Hematopoietic multipotent progenitor cell (in vitro differentiated cells): ENCODE results near the gene CNDP2. TPM values are rescaled to one million over a fixed set of nuclear protein-coding genes. Genes with fewer than 3 reads are reported as not detected.
"Not testable (repeated sequence)": the region's sequence is repeated elsewhere in the genome, so short reads cannot be mapped to it uniquely, and the experiment has no call there.

Experiments
- DNase-seq, 3 donors: peaks; one replicate each; pipeline ENCODE4 v3.0.0-alpha.2; 2011 to 2015; ENCODE audit warnings: low read depth in 2 of 3, low spot score in 2 of 3
- total RNA-seq: library from RNA; depleted of rRNA; stranded (reverse); fragments of >200 nt; gene quantifications from one replicate; pipeline ENCODE4 v1.2.3, GENCODE V29; 2012

The CNDP2 gene
- total RNA-seq, 1 donor, result 47.1 TPM

DNA sequence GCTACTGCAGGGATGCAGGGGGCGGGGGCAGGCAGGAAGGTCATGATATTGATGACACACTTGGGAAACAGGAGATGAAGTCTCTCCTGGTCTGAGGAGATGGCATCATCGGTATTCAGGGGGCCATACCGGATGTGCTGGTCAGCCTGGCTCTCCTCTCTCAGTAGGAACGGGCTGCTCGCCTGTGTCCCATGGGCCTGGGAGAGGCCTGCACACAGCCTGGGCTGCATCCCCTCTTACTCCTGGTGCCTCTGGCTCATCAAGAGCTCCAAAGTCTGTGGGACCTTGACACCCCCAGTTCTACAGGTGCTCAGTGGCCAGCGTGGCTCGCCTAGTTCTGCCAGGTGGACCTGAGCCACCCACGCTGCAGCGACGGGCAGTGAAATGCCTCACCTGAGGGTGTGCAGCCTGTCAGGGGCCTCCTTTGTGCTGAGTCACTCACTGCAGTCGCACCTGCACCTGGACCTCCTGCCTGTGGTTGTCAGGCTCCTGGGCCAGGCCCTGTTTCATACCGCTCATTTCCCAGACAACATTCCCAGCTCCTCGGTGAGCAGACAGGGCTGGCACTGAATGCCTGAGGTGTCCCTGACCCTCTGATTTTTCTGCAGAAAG is 19.6 kb downstream of the CNDP2 start:
- DNase-seq, result no peak

DNA sequence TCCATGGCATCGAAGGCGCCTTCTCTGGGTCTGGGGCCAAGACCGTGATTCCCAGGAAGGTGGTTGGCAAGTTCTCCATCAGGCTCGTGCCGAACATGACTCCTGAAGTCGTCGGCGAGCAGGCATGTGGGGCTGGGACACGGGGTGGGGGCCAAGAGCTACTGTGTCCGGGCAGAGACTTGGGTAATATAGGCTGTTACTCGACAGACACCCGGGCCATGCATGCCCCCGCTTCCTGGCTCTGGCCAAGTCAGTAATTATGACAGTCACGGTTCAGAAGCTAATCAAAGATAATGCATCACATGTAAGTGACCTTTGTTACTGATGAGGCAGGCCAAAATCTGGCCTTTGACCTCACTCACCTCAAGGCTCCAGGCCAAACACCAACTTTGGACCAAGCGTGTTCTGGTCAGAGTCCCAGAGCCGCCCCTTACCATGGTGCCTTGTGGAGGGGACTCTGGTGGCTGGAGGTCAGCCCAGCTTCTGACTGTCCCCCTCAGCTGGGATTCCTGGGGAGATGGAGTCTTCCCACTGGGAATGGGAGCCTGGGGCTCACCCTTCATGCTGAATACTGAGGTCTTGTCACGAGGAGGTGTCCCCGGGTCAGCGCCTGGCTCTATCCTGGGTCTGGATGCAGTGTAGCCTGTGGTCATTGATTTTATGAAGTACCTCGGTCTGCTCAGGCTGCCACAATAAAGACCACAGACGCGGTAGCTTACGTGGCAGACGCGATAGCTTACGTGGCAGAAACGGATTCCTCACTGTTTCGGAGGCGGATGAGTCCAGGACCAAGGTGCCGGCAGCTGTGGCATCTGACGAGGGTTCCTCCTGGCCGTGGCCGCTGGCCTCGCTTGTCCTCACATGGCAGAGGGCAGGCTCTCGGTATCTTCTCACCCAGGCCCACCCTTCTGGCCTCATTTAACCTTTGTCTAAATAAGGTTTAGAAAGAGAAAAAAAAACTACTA is 20.4 kb downstream of the CNDP2 start:
- DNase-seq, result no peak

GRCh38 chr18:74517236-74517630 is 21.1 kb downstream of the CNDP2 start:
- no peak for DNase-seq

- DNase-seq, result no peak
Observed at GRCh38 chr18:74518456-74519295, 22.5 kb downstream of the CNDP2 start.

DNA sequence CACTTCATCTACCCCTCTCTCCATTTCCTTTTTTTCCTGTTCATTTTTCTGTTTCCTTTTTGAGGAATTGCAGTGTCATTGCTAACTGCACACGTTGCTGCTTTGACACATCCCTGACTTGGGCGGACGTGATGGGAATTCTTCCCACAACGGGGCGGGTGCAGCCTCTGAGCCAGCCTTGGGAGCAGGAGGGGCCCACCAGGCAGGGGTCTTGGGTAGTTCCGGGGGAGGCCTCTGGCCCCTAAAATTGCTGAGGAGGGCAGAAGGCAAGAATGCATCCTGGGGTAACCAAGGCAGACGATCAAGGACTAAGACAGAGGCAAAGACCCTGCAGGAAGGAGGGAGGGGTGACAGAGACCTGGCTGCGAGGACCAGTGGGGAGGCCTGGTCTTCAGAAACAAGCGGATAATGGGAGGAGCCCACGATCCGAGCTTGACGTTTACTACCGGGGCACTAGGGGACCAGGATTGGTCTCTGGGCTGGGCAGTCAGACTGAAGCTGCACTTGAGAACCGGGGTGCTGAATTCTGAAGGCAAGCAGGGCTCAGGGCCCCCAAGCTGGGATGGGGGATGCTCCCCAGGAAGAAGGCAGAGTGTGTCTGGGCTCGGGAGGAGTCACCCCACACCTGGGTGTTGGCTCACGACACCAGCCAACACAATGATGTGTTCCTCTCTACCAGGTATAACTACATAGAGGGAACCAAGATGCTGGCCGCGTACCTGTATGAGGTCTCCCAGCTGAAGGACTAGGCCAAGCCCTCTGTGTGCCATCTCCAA is 23.3 kb downstream of the CNDP2 start:
- DNase-seq, result no peak

- DNase-seq, result no peak
Observed at GRCh38 chr18:74520096-74520833, 24.1 kb downstream of the CNDP2 start.

DNA sequence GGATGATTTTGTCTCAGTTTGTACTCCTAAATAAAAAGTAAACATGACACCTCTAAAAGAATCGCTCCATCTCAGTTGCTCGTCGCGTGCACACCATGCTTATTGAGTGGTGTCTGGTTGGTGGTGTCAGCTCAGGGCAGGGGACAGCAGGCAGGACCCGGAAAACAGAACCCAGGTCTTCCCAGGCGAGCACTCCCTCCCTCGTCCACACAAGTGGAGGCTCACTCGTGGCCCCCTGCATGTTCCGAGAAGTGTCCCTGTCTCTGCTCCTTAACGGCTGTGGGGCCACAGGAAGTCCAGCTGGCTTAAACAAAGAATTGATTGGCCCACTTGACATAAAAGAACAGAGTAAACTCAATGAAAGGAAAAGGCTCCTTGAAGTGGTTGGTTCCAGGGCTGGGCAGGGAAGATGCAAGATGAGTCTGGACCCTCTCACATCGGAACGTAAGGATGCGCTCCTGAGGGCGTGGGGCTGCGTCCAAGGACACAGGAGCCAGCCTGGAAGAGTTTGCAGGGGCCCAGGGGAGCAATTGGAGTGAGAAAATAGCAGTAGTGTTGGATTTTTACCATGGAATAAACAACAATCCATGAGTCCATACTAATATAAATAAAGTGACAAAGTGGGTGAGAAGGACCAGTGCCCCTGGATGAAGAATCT is 25.0 kb downstream of the CNDP2 start:
- no peak for DNase-seq

DNA sequence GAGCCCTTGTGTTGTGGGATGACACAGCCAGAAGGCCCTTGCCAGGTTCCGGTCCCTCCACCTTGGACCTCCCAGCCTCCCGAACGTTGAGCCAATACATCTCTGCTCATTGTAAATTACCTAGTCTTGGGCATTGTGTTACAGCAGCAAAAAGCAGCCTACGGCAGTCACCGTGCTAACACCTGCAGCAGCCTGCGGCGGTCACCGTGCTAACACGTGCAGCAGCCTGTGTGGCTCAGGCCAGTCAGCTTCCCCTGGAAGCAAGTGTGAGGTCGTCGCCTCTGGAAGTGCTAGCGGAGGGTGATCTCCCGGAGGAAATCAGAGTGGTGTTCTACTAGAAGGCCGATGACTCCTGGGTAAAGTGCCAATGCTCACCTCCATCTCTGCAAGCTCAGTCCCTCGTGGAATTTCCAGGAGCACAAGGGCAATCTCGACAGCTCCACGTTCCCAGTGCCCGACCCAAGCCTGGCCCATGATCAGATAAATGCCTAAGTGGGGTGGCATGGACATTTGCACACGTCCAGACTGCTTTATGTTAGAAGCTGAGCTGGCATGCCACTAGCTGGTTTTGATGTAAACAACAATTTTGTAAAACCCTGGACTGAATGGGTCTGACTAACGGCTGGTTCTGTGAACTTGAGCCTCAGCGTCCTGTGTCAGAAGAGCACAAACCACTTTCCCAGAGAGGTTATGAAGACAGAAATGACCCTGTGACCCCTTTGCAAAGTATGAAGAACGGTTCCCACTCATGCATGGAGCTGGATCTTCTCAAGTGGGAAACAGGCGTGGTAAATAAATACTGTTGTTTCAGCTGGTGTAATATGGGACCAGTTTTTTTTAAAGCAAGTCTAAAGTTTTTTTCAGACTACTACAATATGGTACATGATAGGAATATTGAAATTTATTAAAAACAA is 26.7 kb downstream of the CNDP2 start:
- no peak for DNase-seq

DNA sequence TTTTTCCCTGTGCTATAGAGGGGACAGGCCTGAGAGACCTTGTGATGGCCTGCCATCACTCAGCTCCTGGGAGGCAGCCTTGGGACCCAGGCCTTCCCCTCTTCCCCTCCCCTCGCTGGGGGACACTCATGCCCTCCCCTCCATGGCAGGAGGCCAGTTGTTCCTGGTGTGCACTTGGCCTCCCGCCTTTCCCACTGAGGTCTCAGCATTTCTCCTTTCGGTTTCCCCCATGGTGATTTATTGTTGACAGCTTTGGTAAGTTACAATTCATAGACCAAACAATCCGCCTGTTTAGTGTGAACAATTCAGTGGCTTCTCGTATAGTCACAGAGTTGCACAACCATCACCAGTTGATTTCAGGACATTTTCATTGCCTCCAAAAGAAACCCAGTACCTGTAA is 27.9 kb downstream of the CNDP2 start:
- peak in 2 of 3 donors; percentile 78 to 89 for DNase-seq

DNA sequence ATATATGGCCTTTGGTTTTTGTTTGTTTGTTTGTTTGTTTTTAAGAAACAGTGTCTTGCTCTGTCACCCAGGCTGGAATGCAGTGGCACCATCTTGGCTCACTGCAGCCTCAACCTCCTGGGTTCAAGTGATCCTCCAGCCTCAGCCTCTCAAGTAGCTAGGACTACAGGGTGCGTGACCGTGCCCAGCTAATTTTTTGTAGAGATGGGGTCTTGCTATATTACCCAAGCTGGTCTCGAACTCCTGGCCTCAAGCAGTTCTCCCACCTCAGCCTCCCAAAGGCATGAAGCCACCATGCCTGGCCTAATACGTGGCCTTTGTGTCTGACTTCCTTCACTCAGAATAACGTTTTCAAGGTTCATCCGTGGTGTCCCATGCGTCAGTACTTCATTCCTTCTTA is 28.8 kb downstream of the CNDP2 start:
- not testable (repeated sequence) for DNase-seq

DNA sequence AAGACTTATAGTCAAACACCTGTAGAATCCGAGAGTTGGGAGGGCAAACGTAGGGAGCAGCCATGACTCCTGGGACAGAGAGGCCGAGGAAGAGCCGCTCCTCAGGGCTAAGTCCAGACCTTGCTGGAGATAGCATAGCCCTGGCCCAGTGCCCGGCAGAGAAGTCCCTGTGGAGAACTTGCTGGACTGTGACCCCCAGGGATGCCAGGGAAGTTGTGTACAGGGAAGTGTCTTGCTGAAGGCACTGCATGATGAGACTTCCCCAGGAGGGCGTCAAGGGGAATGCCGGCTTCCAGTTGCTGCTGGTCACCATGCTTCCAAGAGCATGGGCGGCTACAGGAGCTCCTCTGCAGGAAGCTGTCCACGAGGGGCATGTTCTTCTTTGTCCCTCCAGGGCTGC is 29.6 kb downstream of the CNDP2 start:
- no peak for DNase-seq

- no peak for DNase-seq
Observed at GRCh38 chr18:74526488-74526887, 30.3 kb downstream of the CNDP2 start.

- DNase-seq, result no peak
Observed at GRCh38 chr18:74528478-74528877, 32.3 kb downstream of the CNDP2 start.

- no peak for DNase-seq
Observed at GRCh38 chr18:74528913-74529312, 32.8 kb downstream of the CNDP2 start.

- DNase-seq, result no peak
Observed at GRCh38 chr18:74529378-74529777, 33.2 kb downstream of the CNDP2 start.

DNA sequence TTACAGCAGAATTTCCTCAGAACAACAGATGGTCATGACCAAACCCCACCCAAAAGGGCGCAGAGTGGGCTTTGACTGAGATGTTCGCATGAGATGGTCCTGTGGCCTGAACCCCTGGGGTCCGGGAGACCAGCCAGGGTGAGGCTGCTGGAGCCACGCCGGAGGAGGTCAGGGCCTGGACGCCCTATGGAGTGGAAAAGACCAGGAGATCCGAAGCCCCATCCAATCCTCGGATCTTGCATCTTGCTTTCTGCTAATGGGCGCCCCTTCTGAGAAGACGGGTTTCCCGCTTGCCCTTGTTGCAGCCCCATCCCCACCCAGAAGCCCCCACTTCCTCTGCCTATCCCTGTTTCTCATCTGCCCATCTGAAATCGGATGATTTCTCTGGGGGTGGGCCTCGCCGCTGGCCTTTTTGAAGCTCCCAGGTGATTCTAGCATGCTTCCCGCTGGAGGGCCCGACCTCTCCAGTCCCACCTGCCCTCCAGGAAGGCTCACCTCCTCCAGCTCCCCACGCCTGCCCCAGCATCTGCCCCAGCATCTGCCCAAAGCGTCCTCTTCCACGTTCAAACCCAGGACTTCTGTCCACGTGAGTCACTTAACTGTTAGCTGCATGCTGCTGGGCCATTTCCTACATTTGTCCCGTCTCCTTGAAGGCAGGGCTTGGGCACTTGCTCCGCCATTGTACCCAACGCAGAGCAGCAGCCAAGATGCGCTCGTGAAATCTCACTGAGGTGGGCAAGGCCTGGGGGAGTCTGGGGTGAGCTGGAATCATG is 33.8 kb downstream of the CNDP2 start:
- no peak for DNase-seq

DNA sequence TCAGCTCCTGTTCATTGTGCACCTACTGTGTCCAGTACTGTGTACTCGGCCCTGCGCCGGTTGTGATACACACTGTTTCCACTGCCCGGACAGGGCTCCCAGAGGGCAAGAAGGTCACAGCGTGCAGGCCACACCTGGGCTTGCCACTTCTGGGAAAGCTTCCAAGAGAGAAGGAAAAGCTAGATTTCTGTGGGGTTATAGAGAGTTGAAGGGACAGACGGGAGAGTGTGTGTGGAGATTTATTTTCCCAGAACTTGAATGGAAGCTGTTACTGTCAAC is 34.4 kb downstream of the CNDP2 start:
- DNase-seq, result no peak

GRCh38 chr18:74531043-74531442 is 34.9 kb downstream of the CNDP2 start:
- DNase-seq, result no peak
